IMR-90 (cell line): ENCODE results near the gene LYRM2. TPM values are rescaled to one million over a fixed set of nuclear protein-coding genes. Genes with fewer than 3 reads are reported as not detected.

Source experiments
- ATAC-seq: fragments of 200-7000 bp; cut with Tn5 transposase; 2 replicates; pipeline ENCODE4 v1.9.1; 2020; ENCODE audit warnings: low read depth, mild to moderate bottlenecking, moderate library complexity
- BruUV-seq: library from RNA; stranded (reverse); fragments of 400-500 nt; replicated peaks from 2 replicates; lab custom pipeline; 2021; lab: Mats Ljungman, UMichigan
- CTCF ChIA-PET: fragments of 300-600 bp; formaldehyde crosslinking; extraction: SDS; loops from one replicate; lab custom pipeline; 2021; ENCODE audit warnings: antibody characterized with exemption; lab: Yijun Ruan, JAX
- POLR2A ChIA-PET: fragments of 300-600 bp; sonication (Branson Sonifier 250); formaldehyde crosslinking; loops from one replicate; lab custom pipeline; 2022; ENCODE audit warnings: antibody characterized with exemption; ENCODE audit not compliant: unreplicated experiment; lab: Charles Lee
- DNase-seq: peaks from one replicate; pipeline ENCODE4 v3.0.0; 2013
- H2AFZ ChIP-seq: replicated peaks from 2 replicates; pipeline ENCODE3; 2013; ENCODE audit warnings: low read length, mild to moderate bottlenecking; ENCODE audit not compliant: poor library complexity
- H2AK5ac ChIP-seq: 2 replicates; pipeline ENCODE4 v1.6.1; 2013; ENCODE audit warnings: low read depth, low read length, inconsistent platforms
- H2AK9ac ChIP-seq: replicated peaks from 2 replicates; pipeline ENCODE3; 2013; ENCODE audit warnings: mild to moderate bottlenecking, low read depth, low read length, moderate library complexity; ENCODE audit not compliant: poor library complexity
- H2BK120ac ChIP-seq: 2 replicates; pipeline ENCODE4 v1.6.1; 2013; ENCODE audit warnings: low read depth, low read length, inconsistent platforms
- H2BK15ac ChIP-seq: 3 replicates; pipeline ENCODE4 v1.6.1; 2013; ENCODE audit warnings: low read depth, low read length, inconsistent platforms
- H2BK20ac ChIP-seq: 2 replicates; pipeline ENCODE4 v1.6.1; 2013; ENCODE audit warnings: low read depth, mild to moderate bottlenecking, inconsistent platforms, low read length, moderate library complexity
- H2BK5ac ChIP-seq: 2 replicates; pipeline ENCODE4 v1.6.1; 2013; ENCODE audit warnings: mild to moderate bottlenecking, low read depth, low read length, inconsistent platforms; ENCODE audit not compliant: poor library complexity, severe bottlenecking
- H3K14ac ChIP-seq: replicated peaks from 2 replicates; pipeline ENCODE4 v1.6.1; 2013; ENCODE audit warnings: low read depth, low read length, inconsistent platforms
- H3K18ac ChIP-seq: 2 replicates; pipeline ENCODE4 v1.6.1; 2013; ENCODE audit warnings: low read depth, low read length, control low read depth
- H3K23ac ChIP-seq: 2 replicates; pipeline ENCODE4 v1.6.1; 2013; ENCODE audit warnings: low read depth, low read length, inconsistent platforms
- H3K27ac ChIP-seq: 2 replicates; pipeline ENCODE4 v1.5.1; 2013; ENCODE audit warnings: mild to moderate bottlenecking, control low read depth, low read length; ENCODE audit not compliant: insufficient read depth
- H3K27me3 ChIP-seq: 2 replicates; pipeline ENCODE4 v1.6.1; 2013; ENCODE audit warnings: low read length; ENCODE audit not compliant: control insufficient read depth, insufficient read depth
- H3K36me3 ChIP-seq: 2 replicates; pipeline ENCODE4 v1.6.1; 2013; ENCODE audit warnings: low read length, mixed read lengths; ENCODE audit not compliant: control insufficient read depth, insufficient read depth
- H3K4ac ChIP-seq: 2 replicates; pipeline ENCODE4 v1.6.1; 2013; ENCODE audit warnings: low read depth, low read length, inconsistent platforms
- H3K4me1 ChIP-seq: 2 replicates; pipeline ENCODE4 v1.6.1; 2013; ENCODE audit warnings: low read length, mixed read lengths; ENCODE audit not compliant: control insufficient read depth, insufficient read depth
- H3K4me2 ChIP-seq: 2 replicates; pipeline ENCODE4 v1.6.1; 2013; ENCODE audit warnings: low read depth, mild to moderate bottlenecking, control low read depth, low read length, moderate library complexity
- H3K4me3 ChIP-seq: 2 replicates; pipeline ENCODE4 v1.5.1; 2013; ENCODE audit warnings: low read depth, mild to moderate bottlenecking, control low read depth, low read length, moderate library complexity; ENCODE audit not compliant: insufficient read depth
- H3K56ac ChIP-seq: 2 replicates; pipeline ENCODE4 v1.6.1; 2013; ENCODE audit warnings: low read length, inconsistent platforms; ENCODE audit not compliant: insufficient read depth; ENCODE audit errors: extremely low read depth
- H3K79me1 ChIP-seq, 2 experiments: 2 replicates each; pipeline ENCODE4 v1.6.1; 2013; ENCODE audit warnings: low read length in 2 of 2, inconsistent platforms in 1 of 2, low read depth in 1 of 2
- H3K9ac ChIP-seq: 2 replicates; pipeline ENCODE4 v1.6.1; 2013; ENCODE audit warnings: low read depth, low read length, control low read depth
- H3K9me1 ChIP-seq: 2 replicates; pipeline ENCODE4 v1.6.1; 2013; ENCODE audit warnings: low read length, inconsistent platforms; ENCODE audit not compliant: insufficient read depth
- H3K9me3 ChIP-seq: 2 replicates; pipeline ENCODE4 v1.6.1; 2013; ENCODE audit warnings: low read length; ENCODE audit not compliant: control insufficient read depth, insufficient read depth
- H4K20me1 ChIP-seq: 2 replicates; pipeline ENCODE4 v1.6.1; 2013; ENCODE audit warnings: low read length, inconsistent platforms; ENCODE audit not compliant: insufficient read depth
- H4K5ac ChIP-seq: 2 replicates; pipeline ENCODE4 v1.6.1; 2013; ENCODE audit warnings: mild to moderate bottlenecking, low read depth, low read length, control low read depth
- H4K8ac ChIP-seq, 2 experiments: 2 replicates each; pipeline ENCODE4 v1.6.1; 2013; ENCODE audit warnings: low read depth in 2 of 2, low read length in 2 of 2, control low read depth in 1 of 2, inconsistent platforms in 1 of 2
- H4K91ac ChIP-seq: 2 replicates; pipeline ENCODE4 v1.6.1; 2013; ENCODE audit warnings: low read depth, low read length, inconsistent platforms; ENCODE audit not compliant: insufficient read depth
- BHLHE40 ChIP-seq: fragments of 150-350 bp; IDR thresholded peaks from 2 replicates; pipeline ENCODE4 v1.6.1; 2016; ENCODE audit warnings: mild to moderate bottlenecking, low read depth, low read length
- CEBPB ChIP-seq: IDR thresholded peaks from 2 replicates; pipeline ENCODE4 v1.6.1; 2012; ENCODE audit warnings: low read depth, low read length, improper control_type of control experiment
- CHD1 ChIP-seq: IDR thresholded peaks from 2 replicates; pipeline ENCODE4 v1.6.1; 2012; ENCODE audit warnings: low read depth, low read length, improper control_type of control experiment
- FOS ChIP-seq: fragments of 150-350 bp; IDR thresholded peaks from 2 replicates; pipeline ENCODE4 v1.6.1; 2016; ENCODE audit warnings: low read depth, low read length
- MAFK ChIP-seq: IDR thresholded peaks from 2 replicates; pipeline ENCODE4 v1.6.1; 2012; ENCODE audit warnings: low read depth, low read length, improper control_type of control experiment
- MAZ ChIP-seq: IDR thresholded peaks from 2 replicates; pipeline ENCODE4 v1.6.1; 2012; ENCODE audit warnings: low read depth, mild to moderate bottlenecking, low read length, improper control_type of control experiment, moderate library complexity, borderline replicate concordance
- MXI1 ChIP-seq: IDR thresholded peaks from 2 replicates; pipeline ENCODE4 v1.6.1; 2012; ENCODE audit warnings: low read depth, mild to moderate bottlenecking, low read length, moderate library complexity, borderline replicate concordance
- NFE2L2 ChIP-seq: fragments of 150-350 bp; IDR thresholded peaks from 2 replicates; pipeline ENCODE4 v1.6.1; 2016; ENCODE audit warnings: low read depth, mild to moderate bottlenecking, low read length
- POLR2A ChIP-seq: IDR thresholded peaks from 2 replicates; pipeline ENCODE4 v1.6.1; 2012; ENCODE audit warnings: mild to moderate bottlenecking, low read depth, low read length
- RAD21 ChIP-seq: IDR thresholded peaks from 2 replicates; pipeline ENCODE4 v1.6.1; 2012; ENCODE audit warnings: low read length, improper control_type of control experiment
- RCOR1 ChIP-seq: IDR thresholded peaks from 2 replicates; pipeline ENCODE4 v1.6.1; 2012; ENCODE audit warnings: mild to moderate bottlenecking, low read length, improper control_type of control experiment; ENCODE audit not compliant: insufficient replicate concordance
- RFX5 ChIP-seq: IDR thresholded peaks from 2 replicates; pipeline ENCODE4 v1.8.0; 2012; ENCODE audit warnings: low read depth, mild to moderate bottlenecking, low read length, moderate library complexity
- SMC3 ChIP-seq: fragments of 150-350 bp; IDR thresholded peaks from 2 replicates; pipeline ENCODE4 v1.6.1; 2016; ENCODE audit warnings: low read depth, mild to moderate bottlenecking, antibody characterized with exemption, low read length, moderate library complexity
- WGBS, 2 experiments: methylation state at CpG; one replicate each; pipeline versions ENCODE4 v1.1.5 to v1.1.7; 2013; ENCODE audit warnings: missing lambda C conversion rate in 2 of 2; ENCODE audit not compliant: insufficient read length in 1 of 2; ENCODE audit errors: extremely low coverage in 2 of 2; 5-methylcytosine and 5-hydroxymethylcytosine counted together
- dilution Hi-C: fragments of 300-500 bp; cut with HindIII; formaldehyde crosslinking; loops from one replicate; pipeline ENCODE4 v1.14.3; 2018; ENCODE audit warnings: low sequenced_read_pairs; ENCODE audit not compliant: unreplicated experiment
- in situ Hi-C: fragments of 300-500 bp; cut with MboI; formaldehyde crosslinking; loops from 3 replicates; pipeline ENCODE4 v1.14.3; 2019; ENCODE audit warnings: low sequenced_read_pairs, inconsistent platforms, mixed read lengths
- intact Hi-C: fragments of 100-400 bp; cut with micrococcal nuclease; formaldehyde crosslinking; loops from 2 replicates; pipeline ENCODE4 v1.10.0; 2022
- polyA plus RNA-seq, 3 experiments: library from polyadenylated mRNA; depleted of rRNA; stranded (reverse); fragments of >200 nt; gene quantifications; 2 replicates each; pipeline ENCODE4 v1.2.3, GENCODE V29; 2012; ENCODE audit warnings: low replicate concordance in 1 of 3
- total RNA-seq: library from RNA; depleted of rRNA; stranded (reverse); fragments of >200 nt; gene quantifications from 2 replicates; pipeline ENCODE4 v1.2.3, GENCODE V29; 2012
- TF ChIP-seq, protein P1 (sequence below): conservative IDR thresholded peaks from 2 replicates; pipeline ENCODE4 v1.5.1; 2012; ENCODE audit warnings: mild to moderate bottlenecking, low read depth, low read length, improper control_type of control experiment
- TF ChIP-seq, protein P2 (sequence below): fragments of 150-350 bp; IDR thresholded peaks from 2 replicates; pipeline ENCODE4 v1.6.1; 2016; ENCODE audit warnings: low read depth, mild to moderate bottlenecking, low read length, moderate library complexity, borderline replicate concordance
- TF ChIP-seq, protein P3 (sequence below): fragments of 150-350 bp; IDR thresholded peaks from 2 replicates; pipeline ENCODE4 v1.6.1; 2017; ENCODE audit warnings: mild to moderate bottlenecking, antibody characterized with exemption, low read length, low read depth

LYRM2 gene
- total and polyA plus RNA-seq, 2 of the 4 experiments (the other 2 are of a cell fraction) = 14.0 to 24.0 TPM

DNA sequence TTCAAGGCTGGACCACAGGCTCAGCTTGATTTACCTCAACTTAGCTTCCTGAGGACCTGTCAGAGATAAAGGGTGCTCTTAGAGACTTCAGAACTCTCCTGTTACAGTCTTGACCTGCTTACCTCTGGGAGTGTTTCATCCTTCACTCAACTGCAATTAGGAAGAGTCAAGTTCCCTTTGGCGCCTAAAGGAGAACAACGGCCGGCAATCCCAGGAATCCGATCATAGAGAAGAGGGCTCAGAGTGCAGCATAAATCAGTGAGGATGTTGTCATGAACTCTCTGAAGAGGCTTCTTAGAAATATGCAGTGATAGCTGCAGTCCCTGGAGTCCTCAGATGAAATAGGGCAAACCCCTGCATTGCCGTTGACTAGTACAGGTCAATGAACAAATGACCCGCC is 36.4 kb downstream of the LYRM2 start:
- Histone ChIP-seq H4K20me1 (no peaks in the 10 kb centered on the region), H3K4ac (no peak overlapping the region), H3K23ac (no peak overlapping the region), H2BK5ac (no peak overlapping the region), H4K5ac (no peak overlapping the region), H3K56ac (no peak overlapping the region), H3K4me2 (no peak overlapping the region), H4K8ac (no peak overlapping the region), H2BK15ac (no peak overlapping the region), H3K9me3 (no peaks in the 10 kb centered on the region), H4K91ac (no peak overlapping the region), H3K27ac (no peak overlapping the region), H2BK20ac (no peak overlapping the region), H3K18ac (no peak overlapping the region), H3K4me3 (no peak overlapping the region), H3K36me3 (no peaks in the 10 kb centered on the region), H3K9ac (no peak overlapping the region), H3K4me1 (no peaks in the 10 kb centered on the region), H3K14ac (no peak overlapping the region), H3K27me3 (no peaks in the 10 kb centered on the region), H3K79me1 (no peaks in the 10 kb centered on the region), H2BK120ac (no peak overlapping the region), H2AFZ (no peak overlapping the region), H2AK9ac (no peak overlapping the region), H2AK5ac (no peak overlapping the region), H3K9me1 (no peaks in the 10 kb centered on the region)
- intact Hi-C loops = no loop called here
- 90% methylated on average over 2 of the region's 6 CpGs; no CpG with 5 or more reads in 1 of the 2 experiments for WGBS, 2 experiments
- POLR2A ChIA-PET = no interaction called here
- dilution Hi-C loops = no loop called here
- DNase-seq (no peak), ATAC-seq (no peak)
- CTCF ChIA-PET = no interaction called here
- no peak for TF ChIP-seq SMC3
- TF ChIP-seq, protein P1, sequence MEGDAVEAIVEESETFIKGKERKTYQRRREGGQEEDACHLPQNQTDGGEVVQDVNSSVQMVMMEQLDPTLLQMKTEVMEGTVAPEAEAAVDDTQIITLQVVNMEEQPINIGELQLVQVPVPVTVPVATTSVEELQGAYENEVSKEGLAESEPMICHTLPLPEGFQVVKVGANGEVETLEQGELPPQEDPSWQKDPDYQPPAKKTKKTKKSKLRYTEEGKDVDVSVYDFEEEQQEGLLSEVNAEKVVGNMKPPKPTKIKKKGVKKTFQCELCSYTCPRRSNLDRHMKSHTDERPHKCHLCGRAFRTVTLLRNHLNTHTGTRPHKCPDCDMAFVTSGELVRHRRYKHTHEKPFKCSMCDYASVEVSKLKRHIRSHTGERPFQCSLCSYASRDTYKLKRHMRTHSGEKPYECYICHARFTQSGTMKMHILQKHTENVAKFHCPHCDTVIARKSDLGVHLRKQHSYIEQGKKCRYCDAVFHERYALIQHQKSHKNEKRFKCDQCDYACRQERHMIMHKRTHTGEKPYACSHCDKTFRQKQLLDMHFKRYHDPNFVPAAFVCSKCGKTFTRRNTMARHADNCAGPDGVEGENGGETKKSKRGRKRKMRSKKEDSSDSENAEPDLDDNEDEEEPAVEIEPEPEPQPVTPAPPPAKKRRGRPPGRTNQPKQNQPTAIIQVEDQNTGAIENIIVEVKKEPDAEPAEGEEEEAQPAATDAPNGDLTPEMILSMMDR = no peak
- TF ChIP-seq, protein P2, sequence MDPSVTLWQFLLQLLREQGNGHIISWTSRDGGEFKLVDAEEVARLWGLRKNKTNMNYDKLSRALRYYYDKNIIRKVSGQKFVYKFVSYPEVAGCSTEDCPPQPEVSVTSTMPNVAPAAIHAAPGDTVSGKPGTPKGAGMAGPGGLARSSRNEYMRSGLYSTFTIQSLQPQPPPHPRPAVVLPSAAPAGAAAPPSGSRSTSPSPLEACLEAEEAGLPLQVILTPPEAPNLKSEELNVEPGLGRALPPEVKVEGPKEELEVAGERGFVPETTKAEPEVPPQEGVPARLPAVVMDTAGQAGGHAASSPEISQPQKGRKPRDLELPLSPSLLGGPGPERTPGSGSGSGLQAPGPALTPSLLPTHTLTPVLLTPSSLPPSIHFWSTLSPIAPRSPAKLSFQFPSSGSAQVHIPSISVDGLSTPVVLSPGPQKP = no peak
- no peak for TF ChIP-seq RCOR1
- no peak for TF ChIP-seq RFX5
- no peak for TF ChIP-seq NFE2L2
- no peak for TF ChIP-seq CHD1
- TF ChIP-seq, protein P3, sequence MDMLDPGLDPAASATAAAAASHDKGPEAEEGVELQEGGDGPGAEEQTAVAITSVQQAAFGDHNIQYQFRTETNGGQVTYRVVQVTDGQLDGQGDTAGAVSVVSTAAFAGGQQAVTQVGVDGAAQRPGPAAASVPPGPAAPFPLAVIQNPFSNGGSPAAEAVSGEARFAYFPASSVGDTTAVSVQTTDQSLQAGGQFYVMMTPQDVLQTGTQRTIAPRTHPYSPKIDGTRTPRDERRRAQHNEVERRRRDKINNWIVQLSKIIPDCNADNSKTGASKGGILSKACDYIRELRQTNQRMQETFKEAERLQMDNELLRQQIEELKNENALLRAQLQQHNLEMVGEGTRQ = no peak
- no peak for TF ChIP-seq MAFK
- TF ChIP-seq MAZ = no peak
- no peak for TF ChIP-seq BHLHE40
- TF ChIP-seq FOS = no peak
- TF ChIP-seq MXI1 = no peak
- TF ChIP-seq RAD21 = no peak
- TF ChIP-seq CEBPB = no peak
- no peak for TF ChIP-seq POLR2A
- in situ Hi-C loops = loop anchor here (25.0 kb wide), 1 partner anchor 615 kb away; no protein-coding TSS in a partner anchor
- no TSS peak for BruUV-seq
